ENCODE data around the gene ATOX1. TPM values are rescaled to one million over a fixed set of nuclear protein-coding genes. Genes with fewer than 3 reads are reported as not detected.

The ATOX1 gene
- total RNA-seq, 2 experiments from 2014 or later = 74.8 to 85.9 TPM

- Mint-ChIP-seq H3K4me1 (peaks cover 24% of the 10 kb centered on the region), H3K4me3 (no peak overlapping the region), H3K27ac (peak overlapping the region; percentile 89), H3K36me3 (ENCODE audit: low read depth) (peaks cover 20% of the 10 kb centered on the region), H3K27me3 (no peaks in the 10 kb centered on the region), H3K9me3 (ENCODE audit: low read depth) (no peaks in the 10 kb centered on the region)
- ChIA-PET CTCF (interaction anchor here (0.6 to 3.6 kb wide), 17 partner anchors 11 to 616 kb away, joined by 3 to 19 read pairs (median 4); partner anchors contain the start of genes ATOX1 and SLC36A1), POLR2A (interaction anchor here (0.6 to 2.8 kb wide), 10 partner anchors 12 to 581 kb away, joined by 3 to 28 read pairs (median 4); partner anchors contain the start of genes ATOX1, GM2A and SLC36A1)
- DNase-seq = no peak
- ATAC-seq = peak; percentile 21
- intact Hi-C loops (cut with DNase I, micrococcal nuclease) = loop anchor here (1.0 to 10.0 kb wide), 12 partner anchors 12 to 1766 kb away; partner anchors contain the start of genes ATOX1 (in 2 of the 2), ANXA6 (in 1 of the 2), GM2A (in 1 of the 2) and HMGXB3 (in 1 of the 2)
These were observed 12.2 kb upstream of the ATOX1 start for GRCh38 chr5:151770383-151771258.

- Mint-ChIP-seq H3K36me3 (ENCODE audit: low read depth) (no peaks in the 10 kb centered on the region), H3K4me1 (peaks cover 8% of the 10 kb centered on the region), H3K27ac (no peak overlapping the region), H3K9me3 (ENCODE audit: low read depth) (no peaks in the 10 kb centered on the region), H3K27me3 (no peaks in the 10 kb centered on the region), H3K4me3 (no peak overlapping the region)
- ATAC-seq = no peak
- ChIA-PET CTCF (interaction anchor here (0.6 to 0.7 kb wide), 2 partner anchors 26 to 51 kb away, joined by 3 read pairs; no protein-coding TSS in a partner anchor), POLR2A (interaction anchor here (0.7 kb wide), 1 partner anchor 1387 kb away, joined by 3 read pairs; no protein-coding TSS in a partner anchor)
- intact Hi-C loops (cut with DNase I, micrococcal nuclease) = no loop called here
- no peak for DNase-seq
These were observed 8.5 kb upstream of the ATOX1 start for GRCh38 chr5:151766975-151767374.

- DNase-seq (no peak), ATAC-seq (no peak)
- H3K9me3 Mint-ChIP-seq (ENCODE audit: low read depth) = no peaks in the 10 kb centered on the region
- no peaks in the 10 kb centered on the region for H3K27me3 Mint-ChIP-seq
- intact Hi-C loops (cut with DNase I, micrococcal nuclease) = no loop called here
- no peaks in the 10 kb centered on the region for H3K36me3 Mint-ChIP-seq (ENCODE audit: low read depth)
- H3K27ac Mint-ChIP-seq = no peak overlapping the region
- peaks cover 3% of the 10 kb centered on the region for H3K4me1 Mint-ChIP-seq
- no peak overlapping the region for H3K4me3 Mint-ChIP-seq
- ChIA-PET POLR2A (no interaction called here), CTCF (interaction anchor here (1.6 to 2.0 kb wide), 2 partner anchors 7 to 103 kb away, joined by 3 to 5 read pairs; partner anchors contain the start of gene G3BP1)
These were observed 6.4 kb upstream of the ATOX1 start for GRCh38 chr5:151764801-151765200.

- intact Hi-C loops (cut with DNase I, micrococcal nuclease) = loop anchor here (1.0 to 5.0 kb wide), 8 partner anchors 9 to 606 kb away; partner anchors contain the start of genes G3BP1 (in 2 of the 2) and SLC36A1 (in 2 of the 2)
- Mint-ChIP-seq H3K9me3 (ENCODE audit: low read depth) (no peaks in the 10 kb centered on the region), H3K4me1 (peaks cover 34% of the 10 kb centered on the region), H3K4me3 (peak overlapping the region; percentile 98), H3K27me3 (no peaks in the 10 kb centered on the region), H3K36me3 (ENCODE audit: low read depth) (peaks cover 5% of the 10 kb centered on the region), H3K27ac (peak overlapping the region; percentile 81)
- POLR2A ChIA-PET = interaction anchor here (0.5 to 4.3 kb wide), 2 partner anchors 13 to 717 kb away, joined by 4 to 28 read pairs; partner anchors contain the start of gene G3BP1
- CTCF ChIA-PET = interaction anchor here (0.6 to 1.0 kb wide), 5 partner anchors 9 to 384 kb away, joined by 3 to 4 read pairs (median 3); no protein-coding TSS in a partner anchor
- DNase-seq (no peak), ATAC-seq (peak; percentile 24)
These were observed 346 bp downstream of the ATOX1 start for GRCh38 chr5:151758141-151758429.

GRCh38 chr5:151757233-151758140 is 944 bp downstream of the ATOX1 start:
- DNase-seq (peak; percentile 58), ATAC-seq (peak; percentile 36)
- Mint-ChIP-seq H3K4me1 (peaks cover 34% of the 10 kb centered on the region), H3K36me3 (ENCODE audit: low read depth) (peaks cover 9% of the 10 kb centered on the region), H3K4me3 (peak overlapping the region; percentile 98), H3K27me3 (no peaks in the 10 kb centered on the region), H3K27ac (peak overlapping the region; percentile 81), H3K9me3 (ENCODE audit: low read depth) (no peaks in the 10 kb centered on the region)
- intact Hi-C loops (cut with DNase I, micrococcal nuclease) = loop anchor here (1.0 to 5.0 kb wide), 8 partner anchors 8 to 605 kb away; partner anchors contain the start of genes G3BP1 (in 2 of the 2) and SLC36A1 (in 2 of the 2)
- CTCF ChIA-PET = interaction anchor here (0.6 to 1.6 kb wide), 6 partner anchors 8 to 385 kb away, joined by 3 to 5 read pairs (median 4); no protein-coding TSS in a partner anchor
- POLR2A ChIA-PET = interaction anchor here (0.5 to 4.3 kb wide), 2 partner anchors 14 to 716 kb away, joined by 4 to 28 read pairs; partner anchors contain the start of gene G3BP1

GRCh38 chr5:151755383-151755782 is 3.0 kb downstream of the ATOX1 start:
- ChIA-PET POLR2A (interaction anchor here (0.8 kb wide), 1 partner anchor 19 kb away, joined by 3 read pairs; no protein-coding TSS in a partner anchor), CTCF (interaction anchor here (0.9 to 1.2 kb wide), 2 partner anchors 14 to 16 kb away, joined by 4 read pairs; no protein-coding TSS in a partner anchor)
- no peak for ATAC-seq
- Mint-ChIP-seq H3K27ac (no peak overlapping the region), H3K4me3 (no peak overlapping the region), H3K36me3 (ENCODE audit: low read depth) (peaks cover 9% of the 10 kb centered on the region), H3K27me3 (no peaks in the 10 kb centered on the region), H3K4me1 (peaks cover 39% of the 10 kb centered on the region), H3K9me3 (ENCODE audit: low read depth) (no peaks in the 10 kb centered on the region)
- intact Hi-C loops (cut with DNase I, micrococcal nuclease) = loop anchor here (5.0 kb wide), 4 partner anchors 98 to 603 kb away; partner anchors contain the start of gene SLC36A1 (in 1 of the 2)
- no peak for DNase-seq

GRCh38 chr5:151751593-151751992 is 6.8 kb downstream of the ATOX1 start:
- no peak for ATAC-seq
- peaks cover 37% of the 10 kb centered on the region for H3K4me1 Mint-ChIP-seq
- no peak overlapping the region for H3K27ac Mint-ChIP-seq

GRCh38 chr5:151751091-151751490 is 7.3 kb downstream of the ATOX1 start:
- DNase-seq (no peak), ATAC-seq (no peak)
- H3K4me3 Mint-ChIP-seq = no peak overlapping the region
- no peaks in the 10 kb centered on the region for H3K27me3 Mint-ChIP-seq
- H3K27ac Mint-ChIP-seq = no peak overlapping the region
- H3K9me3 Mint-ChIP-seq (ENCODE audit: low read depth) = no peaks in the 10 kb centered on the region
- H3K4me1 Mint-ChIP-seq = peaks cover 37% of the 10 kb centered on the region
- ChIA-PET POLR2A (no interaction called here), CTCF (interaction anchor here (0.6 to 1.7 kb wide), 3 partner anchors 11 to 304 kb away, joined by 3 to 4 read pairs (median 3); partner anchors contain the start of gene SLC36A1)
- intact Hi-C loops (cut with DNase I, micrococcal nuclease) = no loop called here
- H3K36me3 Mint-ChIP-seq (ENCODE audit: low read depth) = peaks cover 11% of the 10 kb centered on the region

More at GRCh38 chr5:151751593-151751992, 6.8 kb downstream of the ATOX1 start:
- H3K36me3 Mint-ChIP-seq (ENCODE audit: low read depth) = peaks cover 11% of the 10 kb centered on the region
- H3K4me3 Mint-ChIP-seq = no peak overlapping the region
- intact Hi-C loops (cut with DNase I, micrococcal nuclease) = no loop called here
- CTCF ChIA-PET = interaction anchor here (1.4 to 2.5 kb wide), 3 partner anchors 11 to 304 kb away, joined by 3 to 15 read pairs (median 4); partner anchors contain the start of gene SLC36A1
- no peaks in the 10 kb centered on the region for H3K9me3 Mint-ChIP-seq (ENCODE audit: low read depth)
- no peaks in the 10 kb centered on the region for H3K27me3 Mint-ChIP-seq
- no peak for DNase-seq
- POLR2A ChIA-PET = no interaction called here

- no peak for ATAC-seq
- ChIA-PET CTCF (interaction anchor here (1.5 kb wide), 1 partner anchor 9 kb away, joined by 7 read pairs; no protein-coding TSS in a partner anchor), POLR2A (interaction anchor here (0.6 kb wide), 1 partner anchor 18 kb away, joined by 9 read pairs; no protein-coding TSS in a partner anchor)
- peaks cover 36% of the 10 kb centered on the region for H3K4me1 Mint-ChIP-seq
- no peak for DNase-seq
- no peaks in the 10 kb centered on the region for H3K27me3 Mint-ChIP-seq
- no peaks in the 10 kb centered on the region for H3K9me3 Mint-ChIP-seq (ENCODE audit: low read depth)
- H3K36me3 Mint-ChIP-seq (ENCODE audit: low read depth) = peaks cover 14% of the 10 kb centered on the region
- H3K4me3 Mint-ChIP-seq = no peak overlapping the region
- intact Hi-C loops (cut with DNase I, micrococcal nuclease) = no loop called here
- peak overlapping the region; percentile 81 for H3K27ac Mint-ChIP-seq
These were observed 8.3 kb downstream of the ATOX1 start for GRCh38 chr5:151750121-151750520.

- Mint-ChIP-seq H3K9me3 (ENCODE audit: low read depth) (no peaks in the 10 kb centered on the region), H3K27me3 (no peaks in the 10 kb centered on the region), H3K36me3 (ENCODE audit: low read depth) (peaks cover 17% of the 10 kb centered on the region), H3K4me3 (no peak overlapping the region), H3K27ac (peak overlapping the region; percentile 3), H3K4me1 (peaks cover 32% of the 10 kb centered on the region)
- peak; percentile 59 for DNase-seq
- ATAC-seq = peak; percentile 63
- intact Hi-C loops (cut with DNase I, micrococcal nuclease) = no loop called here
- POLR2A ChIA-PET = no interaction called here
- CTCF ChIA-PET = interaction anchor here (0.6 to 2.2 kb wide), 3 partner anchors 86 to 154 kb away, joined by 3 to 5 read pairs (median 3); partner anchors contain the start of gene FAT2
These were observed 13.2 kb downstream of the ATOX1 start for GRCh38 chr5:151745071-151745705.

All from activated CD4-positive, alpha-beta T cell treated with anti-CD3 and anti-CD28 coated beads for 36 hours (primary cell).